IPS DF 6.9 (cell line): ENCODE results near the gene RNF113A.
"Not testable (repeated sequence)": the region's sequence is repeated elsewhere in the genome, so short reads cannot be mapped to it uniquely, and the experiment has no call there.

Experiments
- DNase-seq: peaks from one replicate; pipeline ENCODE4 v3.0.0-alpha.2; 2013; ENCODE audit warnings: low read depth, low spot score
- H3K27ac ChIP-seq: one replicate; pipeline ENCODE4 v1.5.1; 2013; ENCODE audit warnings: low read length, control low read depth
- H3K27me3 ChIP-seq: 2 replicates; pipeline ENCODE4 v1.6.1; 2013; ENCODE audit warnings: mild to moderate bottlenecking, low read length; ENCODE audit not compliant: control insufficient read depth, insufficient read depth
- H3K36me3 ChIP-seq: 2 replicates; pipeline ENCODE4 v1.6.1; 2013; ENCODE audit warnings: low read length; ENCODE audit not compliant: control insufficient read depth, insufficient read depth
- H3K4me1 ChIP-seq: 2 replicates; pipeline ENCODE4 v1.6.1; 2013; ENCODE audit warnings: low read length; ENCODE audit not compliant: control insufficient read depth, insufficient read depth
- H3K4me3 ChIP-seq: 2 replicates; pipeline ENCODE4 v1.5.1; 2013; ENCODE audit warnings: mild to moderate bottlenecking, low read length
- H3K9me3 ChIP-seq: 2 replicates; pipeline ENCODE4 v1.6.1; 2013; ENCODE audit warnings: low read length, inconsistent platforms; ENCODE audit not compliant: control insufficient read depth, insufficient read depth
- WGBS: extraction: QIAGEN DNeasy Blood & Tissue Kit; methylation state at CpG from one replicate; pipeline ENCODE4 v1.1.7; 2013; ENCODE audit warnings: mixed read lengths, missing lambda C conversion rate; ENCODE audit not compliant: insufficient read length, insufficient coverage; 5-methylcytosine and 5-hydroxymethylcytosine counted together

RNF113A gene

DNA sequence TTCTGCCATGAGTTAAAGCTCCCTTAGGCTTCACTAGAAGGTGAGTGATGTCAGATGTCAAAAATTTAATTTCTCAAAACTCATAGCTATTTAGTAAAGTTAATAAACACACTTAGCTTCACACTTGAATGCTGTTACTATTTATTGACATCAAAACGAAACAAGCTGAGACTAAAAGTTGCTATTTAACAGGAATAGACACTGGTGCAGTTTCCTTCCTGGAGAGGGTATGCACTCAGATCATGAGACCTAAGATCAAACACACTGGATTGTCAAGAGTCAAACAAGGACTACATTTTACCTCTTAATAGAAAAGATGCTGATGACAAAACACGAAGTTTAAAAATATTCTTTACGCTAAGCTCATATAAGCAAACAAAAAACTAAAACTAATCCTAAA lies 37.6 kb downstream of the RNF113A start:
- no peaks in the 10 kb centered on the region for H3K4me1 ChIP-seq
- no peaks in the 10 kb centered on the region for H3K27me3 ChIP-seq
- no peaks in the 10 kb centered on the region for H3K9me3 ChIP-seq
- H3K36me3 ChIP-seq: no peaks in the 10 kb centered on the region; the same call in 1 of the 2 replicates
- DNase-seq: no peak
- H3K27ac ChIP-seq: no peak overlapping the region
- WGBS: no CpG with 5 or more reads among the region's 3 CpGs
- H3K4me3 ChIP-seq: no peak overlapping the region

DNA sequence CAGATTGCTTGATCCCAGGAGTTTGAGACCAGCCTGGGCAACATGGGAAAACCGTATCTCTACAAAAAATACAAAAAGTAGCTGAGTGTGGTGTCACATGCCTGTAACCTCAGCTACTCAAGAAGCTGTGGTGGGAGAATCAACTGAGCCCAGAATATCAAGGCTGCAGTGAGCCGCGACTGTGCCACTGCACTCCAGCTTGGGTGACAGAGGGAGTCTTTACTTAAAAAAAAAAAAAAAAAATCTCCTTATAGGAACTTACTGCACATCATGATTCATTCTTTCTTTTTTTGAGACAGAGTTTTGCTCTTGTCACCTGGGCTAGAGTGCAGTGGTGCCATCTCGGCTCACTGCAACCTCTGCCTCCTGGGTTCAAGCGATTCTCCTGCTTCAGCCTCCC lies 43.1 kb downstream of the RNF113A start:
- no peak overlapping the region for H3K27ac ChIP-seq
- no peak overlapping the region for H3K4me3 ChIP-seq
- H3K36me3 ChIP-seq: no peaks in the 10 kb centered on the region
- H3K27me3 ChIP-seq: no peaks in the 10 kb centered on the region
- no CpG with 5 or more reads among the region's 5 CpGs for WGBS
- no peaks in the 10 kb centered on the region for H3K4me1 ChIP-seq
- DNase-seq: no peak
- H3K9me3 ChIP-seq: no peaks in the 10 kb centered on the region

DNA sequence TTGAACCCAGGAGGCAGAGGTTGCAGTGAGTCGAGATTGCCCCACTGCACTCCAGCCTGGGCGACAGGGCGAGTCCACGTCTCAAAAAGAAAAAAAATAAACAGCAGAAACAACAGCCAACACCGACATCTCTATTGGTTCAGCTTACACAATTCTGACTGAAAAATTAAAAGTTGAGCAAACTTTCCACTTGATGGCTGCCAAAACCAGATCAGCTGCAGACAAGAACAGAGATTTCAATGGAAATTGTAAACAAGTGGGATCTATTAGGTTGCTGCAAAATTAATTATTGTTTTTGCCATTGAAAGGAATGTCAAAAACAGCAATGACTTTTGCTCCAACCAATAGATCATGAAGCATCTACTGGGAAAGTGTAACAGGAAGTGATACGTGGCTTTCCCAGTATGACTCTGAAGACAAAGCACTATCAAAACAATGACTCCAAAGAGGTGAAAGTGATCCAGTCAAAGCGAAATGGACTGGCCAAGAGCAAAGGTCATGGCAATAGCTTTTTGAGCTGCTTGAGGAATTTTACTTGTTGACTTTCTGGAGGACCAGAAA lies 45.1 kb downstream of the RNF113A start:
- Histone ChIP-seq H3K27me3 (no peaks in the 10 kb centered on the region), H3K4me3 (no peak overlapping the region), H3K36me3 (no peaks in the 10 kb centered on the region), H3K9me3 (no peaks in the 10 kb centered on the region), H3K4me1 (no peaks in the 10 kb centered on the region), H3K27ac (no peak overlapping the region)
- DNase-seq: no peak
- WGBS: no CpG with 5 or more reads among the region's 7 CpGs

DNA sequence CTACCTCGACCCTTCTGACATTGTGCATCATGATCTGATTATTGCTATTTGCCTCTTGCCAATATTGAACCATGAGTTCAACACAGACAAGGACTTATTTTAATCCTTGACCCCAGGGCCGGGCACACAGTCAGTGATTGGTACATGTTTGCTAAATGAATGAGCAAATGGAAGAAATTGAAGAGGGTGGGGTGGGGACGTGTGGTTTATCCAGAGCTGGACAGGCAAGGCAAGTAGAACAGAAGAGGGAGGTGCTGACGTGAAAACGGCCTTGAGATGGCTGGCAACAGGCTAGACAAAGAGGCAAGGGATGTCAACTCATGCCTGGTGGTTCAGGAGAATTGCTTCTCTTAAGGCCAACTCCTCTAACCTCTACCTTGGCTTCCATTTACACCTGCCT lies 47.3 kb downstream of the RNF113A start:
- H3K27ac ChIP-seq, H3K9me3 ChIP-seq, H3K36me3 ChIP-seq, H3K27me3 ChIP-seq, DNase-seq, H3K4me3 ChIP-seq, H3K4me1 ChIP-seq: not testable (repeated sequence)
- WGBS: no CpG with 5 or more reads among the region's 5 CpGs

DNA sequence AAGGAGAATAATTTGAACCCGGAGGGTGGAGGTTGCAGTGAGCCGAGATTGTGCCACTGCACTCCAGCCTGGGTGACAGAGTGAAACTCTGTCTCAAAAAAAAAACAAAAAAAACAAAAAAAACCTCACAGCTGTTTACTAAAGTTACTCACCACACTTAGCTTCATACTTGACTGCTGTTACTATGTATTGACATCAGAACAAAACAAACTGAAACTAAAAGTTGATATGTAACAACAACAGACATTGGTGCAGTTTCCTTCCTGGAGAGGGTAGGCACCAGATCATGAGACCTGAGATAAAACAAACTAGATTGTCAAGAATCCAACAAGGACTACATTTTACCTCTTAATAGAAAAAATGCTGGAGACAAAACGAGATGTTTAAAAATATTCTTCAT lies 49.8 kb downstream of the RNF113A start:
- H3K4me3 ChIP-seq, H3K27me3 ChIP-seq, H3K4me1 ChIP-seq, H3K36me3 ChIP-seq, DNase-seq, H3K27ac ChIP-seq, H3K9me3 ChIP-seq: not testable (repeated sequence)
- WGBS: no CpG with 5 or more reads among the region's 3 CpGs
